ENCODE results near the gene BZW2.

GRCh38 chr7:16698200-16698905 lies 52.4 kb downstream of the BZW2 start:
- TF ChIP-seq, protein P1, sequence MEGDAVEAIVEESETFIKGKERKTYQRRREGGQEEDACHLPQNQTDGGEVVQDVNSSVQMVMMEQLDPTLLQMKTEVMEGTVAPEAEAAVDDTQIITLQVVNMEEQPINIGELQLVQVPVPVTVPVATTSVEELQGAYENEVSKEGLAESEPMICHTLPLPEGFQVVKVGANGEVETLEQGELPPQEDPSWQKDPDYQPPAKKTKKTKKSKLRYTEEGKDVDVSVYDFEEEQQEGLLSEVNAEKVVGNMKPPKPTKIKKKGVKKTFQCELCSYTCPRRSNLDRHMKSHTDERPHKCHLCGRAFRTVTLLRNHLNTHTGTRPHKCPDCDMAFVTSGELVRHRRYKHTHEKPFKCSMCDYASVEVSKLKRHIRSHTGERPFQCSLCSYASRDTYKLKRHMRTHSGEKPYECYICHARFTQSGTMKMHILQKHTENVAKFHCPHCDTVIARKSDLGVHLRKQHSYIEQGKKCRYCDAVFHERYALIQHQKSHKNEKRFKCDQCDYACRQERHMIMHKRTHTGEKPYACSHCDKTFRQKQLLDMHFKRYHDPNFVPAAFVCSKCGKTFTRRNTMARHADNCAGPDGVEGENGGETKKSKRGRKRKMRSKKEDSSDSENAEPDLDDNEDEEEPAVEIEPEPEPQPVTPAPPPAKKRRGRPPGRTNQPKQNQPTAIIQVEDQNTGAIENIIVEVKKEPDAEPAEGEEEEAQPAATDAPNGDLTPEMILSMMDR (IDR thresholded peaks at IDR 0.05; ENCODE audit: low read depth, low read length, poor library complexity, severe bottlenecking), result no peak
- TF ChIP-seq EZH2phosphoT487 (IDR thresholded peaks at IDR 0.05; ENCODE audit: borderline replicate concordance, low read length), result no peak

All from DOHH2 (cell line).